GM12874 (cell line): ENCODE measurements around the gene TSSK2.

ENCODE experiments used
- TF ChIP-seq, protein P1 (sequence below): IDR thresholded peaks from 2 replicates; pipeline ENCODE4 v1.5.1; 2011; ENCODE audit warnings: low read depth, mild to moderate bottlenecking, control low read depth, low read length, moderate library complexity; ENCODE audit not compliant: insufficient read depth

TSSK2 gene

DNA sequence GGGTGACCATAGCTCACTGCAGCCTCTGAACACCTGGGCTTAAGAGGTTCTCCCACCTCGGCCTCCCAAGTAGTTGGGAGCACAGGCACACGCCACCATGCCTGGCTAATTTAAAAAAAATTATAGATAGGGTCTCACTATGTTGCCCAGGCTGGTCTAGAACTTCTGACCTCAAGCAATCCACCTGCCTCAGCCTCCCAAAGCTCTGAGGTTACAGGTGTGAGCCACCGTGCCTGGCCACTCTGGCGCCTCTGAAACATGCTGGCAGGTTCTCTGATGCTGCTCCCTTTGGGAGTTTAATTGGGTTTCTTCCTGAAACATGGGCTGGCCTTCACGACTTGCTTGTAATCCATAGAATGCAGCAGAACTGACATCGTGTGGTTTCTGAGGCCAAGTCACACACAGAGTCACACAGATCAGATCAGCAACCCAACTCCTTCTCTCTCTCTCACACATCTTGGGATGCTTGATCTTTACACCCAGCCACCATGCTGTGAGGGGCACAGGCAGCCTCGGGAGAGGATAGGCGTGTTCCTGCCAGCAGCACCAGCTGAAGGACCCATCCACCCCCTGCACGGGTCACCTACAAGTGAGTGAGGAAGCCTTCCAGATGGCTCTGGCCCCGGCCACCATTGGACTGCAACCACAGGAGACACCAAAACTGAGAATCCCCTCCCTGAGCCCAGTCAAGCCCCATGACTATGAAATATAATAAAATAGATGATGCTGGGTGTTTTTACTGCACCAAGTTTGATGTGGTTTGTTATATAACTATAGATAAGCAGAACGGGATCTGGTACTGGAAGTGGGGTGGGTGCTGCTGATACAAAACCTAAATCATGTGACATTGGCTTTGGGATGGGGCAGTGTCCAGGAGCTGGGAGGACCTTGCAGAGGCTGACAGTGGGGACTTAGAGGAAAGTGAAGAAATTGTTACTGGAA, 22.1 kb downstream of the TSSK2 start:
- TF ChIP-seq, protein P1, sequence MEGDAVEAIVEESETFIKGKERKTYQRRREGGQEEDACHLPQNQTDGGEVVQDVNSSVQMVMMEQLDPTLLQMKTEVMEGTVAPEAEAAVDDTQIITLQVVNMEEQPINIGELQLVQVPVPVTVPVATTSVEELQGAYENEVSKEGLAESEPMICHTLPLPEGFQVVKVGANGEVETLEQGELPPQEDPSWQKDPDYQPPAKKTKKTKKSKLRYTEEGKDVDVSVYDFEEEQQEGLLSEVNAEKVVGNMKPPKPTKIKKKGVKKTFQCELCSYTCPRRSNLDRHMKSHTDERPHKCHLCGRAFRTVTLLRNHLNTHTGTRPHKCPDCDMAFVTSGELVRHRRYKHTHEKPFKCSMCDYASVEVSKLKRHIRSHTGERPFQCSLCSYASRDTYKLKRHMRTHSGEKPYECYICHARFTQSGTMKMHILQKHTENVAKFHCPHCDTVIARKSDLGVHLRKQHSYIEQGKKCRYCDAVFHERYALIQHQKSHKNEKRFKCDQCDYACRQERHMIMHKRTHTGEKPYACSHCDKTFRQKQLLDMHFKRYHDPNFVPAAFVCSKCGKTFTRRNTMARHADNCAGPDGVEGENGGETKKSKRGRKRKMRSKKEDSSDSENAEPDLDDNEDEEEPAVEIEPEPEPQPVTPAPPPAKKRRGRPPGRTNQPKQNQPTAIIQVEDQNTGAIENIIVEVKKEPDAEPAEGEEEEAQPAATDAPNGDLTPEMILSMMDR: no peak

DNA sequence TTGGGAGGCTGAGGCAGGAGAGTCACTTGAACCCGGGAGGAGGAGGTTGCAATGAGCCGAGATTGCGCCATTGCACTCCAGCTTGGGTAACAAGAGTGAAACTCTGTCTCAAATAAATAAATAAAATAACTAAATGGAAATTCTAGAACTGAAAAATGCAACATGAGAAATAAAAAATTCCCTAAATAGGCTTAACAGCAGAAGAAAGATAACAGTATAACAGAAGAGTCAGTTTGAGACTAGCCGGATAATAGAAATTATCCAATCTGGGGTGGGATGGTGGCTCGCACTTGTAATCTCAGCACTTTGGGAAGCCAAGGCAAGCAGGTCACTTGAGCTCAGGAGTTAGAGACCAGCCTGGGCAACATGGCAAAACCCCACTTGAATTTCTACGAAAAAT, 33.3 kb downstream of the TSSK2 start:
- TF ChIP-seq, protein P1: no peak

DNA sequence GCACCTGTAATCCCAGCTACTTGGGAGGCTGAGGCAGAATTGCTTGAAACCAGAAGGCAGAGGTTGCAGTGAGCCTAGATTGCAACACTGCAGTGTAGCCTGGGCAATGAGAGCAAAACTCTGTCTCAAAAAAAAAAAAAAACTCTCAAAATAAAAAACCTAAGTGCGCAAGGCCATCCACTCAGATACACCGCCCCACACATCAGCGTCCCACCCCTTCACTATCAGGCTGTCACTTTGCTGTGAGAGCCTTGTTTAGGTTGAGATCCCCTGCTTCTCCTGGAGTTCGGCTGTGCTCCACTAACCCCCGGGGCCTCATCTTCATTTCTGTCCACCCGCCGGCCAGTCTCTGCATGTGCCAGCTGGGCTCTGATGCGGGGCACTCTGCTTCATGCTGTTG, 35.3 kb downstream of the TSSK2 start:
- TF ChIP-seq, protein P1: no peak

DNA sequence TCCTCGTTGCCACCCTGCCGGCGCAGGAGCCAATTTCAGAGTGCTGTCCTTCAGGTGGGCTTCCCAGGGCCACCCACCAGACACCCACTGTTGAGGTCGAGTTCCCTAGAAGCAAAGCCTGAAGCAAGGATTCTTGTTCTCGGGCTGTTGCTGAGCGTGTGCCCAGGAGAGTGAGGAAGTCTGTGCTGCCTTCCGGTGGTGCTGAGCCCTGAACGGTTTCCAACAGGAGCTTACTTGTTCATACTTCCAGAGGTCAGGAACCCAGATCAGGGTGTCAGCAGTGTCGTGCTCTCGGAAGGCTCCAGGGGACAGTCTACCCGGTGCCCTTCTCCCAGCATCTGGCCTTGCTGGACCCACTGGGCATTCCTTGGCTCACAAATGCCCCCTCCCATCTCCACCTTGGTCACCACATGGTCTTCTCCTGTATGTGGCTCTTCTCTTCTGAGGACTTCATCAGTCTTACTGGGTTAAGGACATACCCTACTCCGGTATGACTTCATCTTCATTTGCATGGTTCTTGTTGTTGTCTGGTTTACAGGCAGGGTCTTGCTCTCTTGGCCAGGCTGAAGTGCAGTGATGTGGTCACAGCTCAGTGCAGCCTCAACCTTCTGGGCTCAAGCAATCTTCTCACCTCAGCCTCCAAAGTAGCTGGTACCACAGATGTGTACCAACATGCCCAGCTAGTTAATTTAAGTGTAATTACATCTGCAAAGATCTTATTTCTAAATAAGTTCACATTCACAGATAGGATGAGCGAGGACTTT, 36.2 kb downstream of the TSSK2 start:
- TF ChIP-seq, protein P1: no peak

DNA sequence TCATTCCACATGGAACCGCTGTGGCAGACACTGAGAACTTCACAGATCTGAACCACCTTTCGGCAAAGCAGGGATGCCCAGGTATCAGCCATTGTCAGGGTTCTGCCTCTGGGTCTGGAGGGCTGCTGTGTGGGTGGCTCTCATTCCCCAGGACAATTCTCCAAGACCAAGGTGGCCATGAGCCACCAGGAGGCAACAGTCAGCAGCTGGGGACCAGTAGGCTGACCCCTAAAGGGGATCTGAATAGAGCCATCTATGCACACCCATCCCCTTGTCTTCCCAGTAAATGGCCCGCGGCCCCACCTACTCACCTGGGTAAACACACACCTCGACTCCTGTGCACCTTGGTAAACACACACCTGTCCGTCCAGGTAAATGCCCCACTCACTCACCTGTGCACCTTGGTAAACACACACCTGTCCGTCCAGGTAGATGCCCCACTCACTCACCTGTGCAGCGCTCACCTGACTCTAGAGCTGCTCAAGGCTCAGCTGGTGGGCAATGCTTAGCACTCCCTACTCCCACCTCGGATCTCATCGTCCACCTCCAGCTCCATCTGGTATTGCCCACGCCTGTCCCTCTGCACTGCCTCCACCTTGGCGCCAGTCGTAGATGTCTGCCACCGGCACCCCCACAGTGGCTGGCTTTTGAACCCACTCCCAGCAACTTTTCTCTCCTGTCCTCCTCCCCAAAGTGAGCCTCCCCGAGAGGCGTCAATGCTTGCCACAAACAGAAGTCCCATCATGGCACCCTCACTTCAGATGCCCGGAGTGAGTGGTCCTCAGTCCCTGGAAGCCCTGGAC, 37.2 kb downstream of the TSSK2 start:
- TF ChIP-seq, protein P1: no peak

DNA sequence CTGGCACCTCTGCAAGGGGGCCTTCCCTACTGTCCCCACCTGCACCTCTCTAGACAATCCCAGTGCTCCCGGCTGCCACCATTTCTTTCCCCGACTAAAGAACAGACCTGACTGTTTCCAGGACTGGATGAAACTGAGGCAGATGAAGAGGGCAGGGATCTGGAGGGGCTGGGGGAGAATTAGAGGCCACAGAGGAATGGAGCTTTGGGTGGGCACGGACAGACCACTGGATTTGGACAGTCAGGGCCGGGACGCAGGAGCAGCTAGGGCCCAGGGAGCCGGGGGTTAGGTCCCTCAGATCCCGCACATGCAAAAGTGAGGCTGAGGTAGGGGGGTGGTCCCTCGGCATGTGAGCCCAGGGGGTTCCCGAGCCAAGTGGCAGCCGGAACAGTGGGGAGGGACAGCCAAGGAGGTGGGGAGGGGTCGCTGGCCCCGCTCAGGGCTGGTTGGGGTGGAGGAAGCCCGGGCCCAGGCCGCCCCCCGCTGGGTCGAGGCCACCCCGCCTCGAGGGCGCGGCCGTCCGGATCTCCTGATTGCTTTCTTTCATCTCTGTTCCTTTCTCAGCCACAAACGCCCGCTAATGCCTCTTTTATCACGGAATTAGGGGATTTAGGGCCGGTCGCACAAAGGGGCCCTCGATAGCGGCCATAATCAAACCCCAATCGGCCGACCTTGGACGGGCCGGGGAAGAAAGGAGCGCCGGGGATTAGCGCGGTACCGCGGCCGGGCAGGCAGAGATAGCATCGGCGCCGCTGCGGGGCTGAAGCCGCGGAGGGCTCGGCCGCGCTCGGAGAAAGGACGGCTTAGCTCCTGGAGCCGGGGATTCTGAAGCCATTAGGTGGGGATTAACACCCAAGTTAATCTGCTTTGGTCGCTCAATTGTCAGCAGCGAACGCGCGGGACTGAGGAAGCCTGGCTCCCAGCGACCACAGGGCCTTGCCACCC, 38.2 kb downstream of the TSSK2 start:
- TF ChIP-seq, protein P1: no peak
